SU-DHL-6 (cell line): Measurements from ENCODE around the gene GINS3.
"Not testable (repeated sequence)": the region's sequence is repeated elsewhere in the genome, so short reads cannot be mapped to it uniquely, and the experiment has no call there.

Experiments
- H2AFZ ChIP-seq: fragments of 200-600 bp; sonication (generic); 2 replicates; pipeline ENCODE4 v1.6.1; 2014; ENCODE audit warnings: low read depth, mild to moderate bottlenecking, moderate library complexity, mixed read lengths, antibody characterized with exemption, low read length; ENCODE audit not compliant: severe bottlenecking
- H3F3A ChIP-seq: fragments of 200-600 bp; shearing (Covaris generic); 2 replicates; pipeline ENCODE4 v1.6.0; 2016; ENCODE audit warnings: antibody characterized with exemption, mild to moderate bottlenecking; ENCODE audit not compliant: insufficient read depth
- H3K27ac ChIP-seq: fragments of 200-600 bp; sonication (generic); 2 replicates; pipeline ENCODE4 v1.5.1; 2016; ENCODE audit warnings: low read depth, mild to moderate bottlenecking, low read length, moderate library complexity, mixed read lengths
- H3K27me3 ChIP-seq: fragments of 200-600 bp; sonication (generic), shearing (Covaris generic); 2 replicates; pipeline ENCODE4 v1.6.0; 2014; ENCODE audit warnings: mild to moderate bottlenecking, low read length
- H3K36me3 ChIP-seq: fragments of 200-600 bp; sonication (generic); 2 replicates; pipeline ENCODE4 v1.6.1; 2014; ENCODE audit warnings: mild to moderate bottlenecking, low read length, mixed read lengths
- H3K4me2 ChIP-seq: fragments of 300-600, 200-600 bp; shearing (Covaris generic), sonication (generic); 2 replicates; pipeline ENCODE4 v1.6.0; 2014; ENCODE audit warnings: low read length, low read depth, mild to moderate bottlenecking; ENCODE audit not compliant: poor library complexity, severe bottlenecking
- H3K4me3 ChIP-seq: fragments of 200-600 bp; sonication (generic); 2 replicates; pipeline ENCODE4 v1.5.1; 2014; ENCODE audit warnings: antibody characterized with exemption, low read length, mild to moderate bottlenecking, mixed read lengths; ENCODE audit not compliant: insufficient read depth, poor library complexity, severe bottlenecking
- H3K79me2 ChIP-seq: fragments of 200-600 bp; sonication (generic); 2 replicates; pipeline ENCODE4 v1.6.1; 2014; ENCODE audit warnings: mild to moderate bottlenecking, low read length, moderate library complexity; ENCODE audit not compliant: insufficient read depth
- H3K9ac ChIP-seq: fragments of 200-600 bp; sonication (generic); 2 replicates; pipeline ENCODE4 v1.7.0; 2014; ENCODE audit warnings: mild to moderate bottlenecking, low read length
- H3K9me2 ChIP-seq: fragments of 200-600 bp; sonication (generic); replicated peaks from 2 replicates; pipeline ENCODE4 v1.6.1; 2014; ENCODE audit warnings: low read length; ENCODE audit not compliant: insufficient read depth
- H3K9me3 ChIP-seq: fragments of 200-600 bp; sonication (generic); 2 replicates; pipeline ENCODE4 v1.6.1; 2014; ENCODE audit warnings: low read length, mixed read lengths; ENCODE audit not compliant: insufficient read depth
- H4K20me1 ChIP-seq: fragments of 200-600 bp; sonication (generic); 2 replicates; pipeline ENCODE4 v1.6.1; 2014; ENCODE audit warnings: low read depth, mild to moderate bottlenecking, antibody characterized with exemption, low read length, moderate library complexity, mixed read lengths
- EZH2phosphoT487 ChIP-seq: fragments of 200-600 bp; sonication (generic), shearing (Covaris generic); conservative IDR thresholded peaks from 2 replicates; pipeline ENCODE4 v1.6.1; 2018; ENCODE audit warnings: mild to moderate bottlenecking, antibody characterized with exemption, low read length, moderate library complexity, mixed read lengths
- TF ChIP-seq, protein P1 (sequence below): fragments of 200-600 bp; sonication (generic); IDR thresholded peaks from one replicate; pipeline ENCODE4 v1.5.1; 2017; ENCODE audit warnings: antibody characterized with exemption, mild to moderate bottlenecking, low read length, moderate library complexity; ENCODE audit not compliant: insufficient read depth, poor library complexity, severe bottlenecking

GINS3 gene

DNA sequence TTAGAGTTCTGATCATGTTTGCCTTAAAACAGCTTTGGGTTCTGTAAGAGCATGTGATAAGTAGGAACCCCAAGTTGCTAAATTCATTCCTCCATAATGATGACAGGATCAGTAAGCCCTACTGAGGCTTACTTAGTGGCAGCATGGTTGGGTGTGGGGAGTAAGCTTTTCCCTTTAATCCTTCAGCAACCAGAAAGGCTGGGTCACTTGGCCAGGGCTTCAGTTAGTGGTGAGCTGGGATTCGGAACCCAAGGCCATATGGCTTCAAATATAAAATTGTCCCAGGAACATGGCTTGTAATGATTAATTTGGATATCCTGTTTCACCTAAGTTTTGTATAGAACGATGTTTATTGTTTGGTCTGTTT is 850 bp downstream of the GINS3 start:
- no peaks in the 10 kb centered on the region for H3K9me3 ChIP-seq
- H3K27ac ChIP-seq, result peak overlapping the region; percentile 72
- H3K9me2 ChIP-seq, result no peaks in the 10 kb centered on the region
- H3K27me3 ChIP-seq, result no peaks in the 10 kb centered on the region
- H3K4me3 ChIP-seq, result peak overlapping the region; percentile 81
- H3K79me2 ChIP-seq, result peaks cover 21% of the 10 kb centered on the region
- no peaks in the 10 kb centered on the region for H3K36me3 ChIP-seq
- no peaks in the 10 kb centered on the region for H4K20me1 ChIP-seq
- no peak for TF ChIP-seq EZH2phosphoT487
- TF ChIP-seq, protein P1, sequence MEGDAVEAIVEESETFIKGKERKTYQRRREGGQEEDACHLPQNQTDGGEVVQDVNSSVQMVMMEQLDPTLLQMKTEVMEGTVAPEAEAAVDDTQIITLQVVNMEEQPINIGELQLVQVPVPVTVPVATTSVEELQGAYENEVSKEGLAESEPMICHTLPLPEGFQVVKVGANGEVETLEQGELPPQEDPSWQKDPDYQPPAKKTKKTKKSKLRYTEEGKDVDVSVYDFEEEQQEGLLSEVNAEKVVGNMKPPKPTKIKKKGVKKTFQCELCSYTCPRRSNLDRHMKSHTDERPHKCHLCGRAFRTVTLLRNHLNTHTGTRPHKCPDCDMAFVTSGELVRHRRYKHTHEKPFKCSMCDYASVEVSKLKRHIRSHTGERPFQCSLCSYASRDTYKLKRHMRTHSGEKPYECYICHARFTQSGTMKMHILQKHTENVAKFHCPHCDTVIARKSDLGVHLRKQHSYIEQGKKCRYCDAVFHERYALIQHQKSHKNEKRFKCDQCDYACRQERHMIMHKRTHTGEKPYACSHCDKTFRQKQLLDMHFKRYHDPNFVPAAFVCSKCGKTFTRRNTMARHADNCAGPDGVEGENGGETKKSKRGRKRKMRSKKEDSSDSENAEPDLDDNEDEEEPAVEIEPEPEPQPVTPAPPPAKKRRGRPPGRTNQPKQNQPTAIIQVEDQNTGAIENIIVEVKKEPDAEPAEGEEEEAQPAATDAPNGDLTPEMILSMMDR, result no peak
- peak overlapping the region; percentile 95 for H3K9ac ChIP-seq
- peaks cover 12% of the 10 kb centered on the region; the same call in 1 of the 2 replicates for H3F3A ChIP-seq
- H3K4me2 ChIP-seq, result peak overlapping the region; percentile 98
- peak overlapping the region; percentile 28 for H2AFZ ChIP-seq

DNA sequence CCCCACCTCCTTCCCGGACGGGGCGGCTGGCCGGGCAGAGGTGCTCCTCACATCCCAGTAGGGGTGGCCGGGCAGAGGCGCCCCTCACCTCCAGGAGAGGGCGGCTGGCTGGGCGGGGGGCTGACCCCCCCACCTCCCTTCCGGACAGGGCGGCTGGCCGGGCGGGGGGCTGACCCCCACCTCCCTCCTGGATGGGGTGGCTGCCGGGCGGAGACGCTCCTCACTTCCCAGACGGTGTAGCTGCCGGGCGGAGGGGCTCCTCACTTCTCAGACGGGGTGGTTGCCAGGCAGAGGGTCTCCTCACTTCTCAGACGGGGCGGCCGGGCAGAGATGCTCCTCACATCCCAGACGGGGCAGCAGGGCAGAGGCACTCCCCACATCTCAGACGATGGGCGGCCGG is 4.6 kb downstream of the GINS3 start:
- H3K9me3 ChIP-seq, H3K9me2 ChIP-seq, H3K9ac ChIP-seq, H3K4me3 ChIP-seq, H3K27me3 ChIP-seq, H2AFZ ChIP-seq, H3K36me3 ChIP-seq, H3K27ac ChIP-seq, H3K4me2 ChIP-seq, H4K20me1 ChIP-seq: not testable (repeated sequence)
- peaks cover 14% of the 10 kb centered on the region; the same call in 1 of the 2 replicates for H3F3A ChIP-seq
- peaks cover 30% of the 10 kb centered on the region for H3K79me2 ChIP-seq

DNA sequence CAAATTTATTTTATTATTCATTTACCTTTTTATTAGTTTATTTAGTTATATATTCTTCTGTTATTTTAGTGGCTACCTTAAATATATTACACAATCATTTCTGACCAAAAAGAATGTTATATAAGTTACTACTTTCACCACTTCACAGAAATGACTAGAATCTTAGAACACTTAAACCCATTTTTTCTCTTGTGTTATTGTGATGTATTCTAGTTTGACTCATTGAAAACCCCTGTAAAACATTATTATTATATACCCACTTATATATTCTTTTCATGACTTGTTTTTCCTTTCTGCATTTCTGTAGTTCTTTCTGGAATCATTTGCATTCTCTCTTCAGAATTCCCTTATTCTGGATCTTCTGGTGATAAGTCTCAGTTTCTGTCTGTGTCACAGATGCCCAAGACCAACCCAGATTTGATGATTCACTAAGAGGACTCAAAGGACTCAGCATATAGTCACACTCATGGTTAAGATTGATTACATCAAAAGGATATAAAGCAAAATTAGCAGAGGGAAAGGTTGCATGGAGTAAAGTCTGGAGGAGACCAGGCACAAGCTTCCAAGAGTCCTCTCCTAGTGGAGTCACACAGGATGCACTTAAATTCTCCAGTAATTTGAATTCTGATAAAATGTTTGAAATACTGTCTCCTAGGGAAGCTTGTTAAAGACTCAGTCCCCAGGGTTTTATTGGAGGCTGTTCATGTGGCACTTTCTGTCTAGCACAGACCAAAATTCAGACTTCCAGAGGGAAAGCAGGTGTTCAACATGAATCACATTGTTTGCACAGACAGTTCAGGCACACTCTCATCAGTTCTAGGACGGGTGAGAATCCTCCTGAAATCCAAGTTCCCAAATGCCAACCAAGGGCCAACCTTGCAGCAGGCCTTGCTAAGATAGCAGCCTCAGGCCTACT is 7.7 kb downstream of the GINS3 start:
- TF ChIP-seq, protein P1, result no peak
- TF ChIP-seq EZH2phosphoT487, result no peak
- Histone ChIP-seq H2AFZ (no peak overlapping the region), H3K79me2 (peaks cover 14% of the 10 kb centered on the region), H3F3A (peaks cover 14% of the 10 kb centered on the region; the same call in 1 of the 2 replicates), H3K9me3 (no peaks in the 10 kb centered on the region), H3K4me3 (no peak overlapping the region), H3K9ac (no peak overlapping the region), H3K27me3 (no peaks in the 10 kb centered on the region), H3K9me2 (no peaks in the 10 kb centered on the region), H3K4me2 (no peak overlapping the region), H3K27ac (no peak overlapping the region), H3K36me3 (peaks cover 10% of the 10 kb centered on the region), H4K20me1 (no peaks in the 10 kb centered on the region)

DNA sequence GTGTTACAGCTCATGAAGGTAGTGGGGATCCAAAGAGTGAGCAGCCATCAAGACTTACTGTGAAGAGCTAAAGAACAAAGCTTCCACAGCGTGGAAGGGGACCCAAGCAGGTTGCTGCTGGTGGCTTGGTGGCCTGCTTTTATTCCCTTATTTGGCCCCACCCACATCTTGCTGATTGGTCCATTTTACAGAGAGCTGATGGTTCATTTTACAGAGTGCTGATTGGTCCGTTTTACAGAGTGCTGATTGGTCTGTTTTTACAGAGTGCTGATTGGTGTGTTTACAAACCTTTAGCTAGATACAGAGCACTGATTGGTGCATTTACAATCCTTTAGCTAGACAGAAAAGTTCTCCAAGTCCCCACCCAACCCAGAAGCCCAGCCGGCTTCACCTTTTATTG is 9.0 kb downstream of the GINS3 start:
- H3K36me3 ChIP-seq, result peaks cover 10% of the 10 kb centered on the region

More for the DNA sequence above, 9.0 kb downstream of the GINS3 start:
- H3K9me2 ChIP-seq, H3K9me3 ChIP-seq, H3K9ac ChIP-seq, H3K27ac ChIP-seq, H3K27me3 ChIP-seq, H3K4me3 ChIP-seq, H3K4me2 ChIP-seq, H4K20me1 ChIP-seq, H2AFZ ChIP-seq: not testable (repeated sequence)
- Histone ChIP-seq H3F3A (peaks cover 14% of the 10 kb centered on the region; the same call in 1 of the 2 replicates), H3K79me2 (peaks cover 14% of the 10 kb centered on the region)
